LNCaP clone FGC (cell line): ENCODE results near the gene MYRFL.

Experiments
- DNase-seq: peaks from one replicate; pipeline ENCODE4 v3.0.0-alpha.2; 2011; ENCODE audit warnings: low read depth
- H3K4me3 ChIP-seq: 2 replicates; pipeline ENCODE4 v1.5.1; 2011; ENCODE audit warnings: mild to moderate bottlenecking, low read depth, low read length, control low read depth
- TF ChIP-seq, protein P1 (sequence below): IDR thresholded peaks from 2 replicates; pipeline ENCODE4 v1.5.1; 2012; ENCODE audit warnings: mild to moderate bottlenecking; ENCODE audit not compliant: control insufficient read depth, insufficient read depth; ENCODE audit errors: extremely low read depth

Gene MYRFL

DNA sequence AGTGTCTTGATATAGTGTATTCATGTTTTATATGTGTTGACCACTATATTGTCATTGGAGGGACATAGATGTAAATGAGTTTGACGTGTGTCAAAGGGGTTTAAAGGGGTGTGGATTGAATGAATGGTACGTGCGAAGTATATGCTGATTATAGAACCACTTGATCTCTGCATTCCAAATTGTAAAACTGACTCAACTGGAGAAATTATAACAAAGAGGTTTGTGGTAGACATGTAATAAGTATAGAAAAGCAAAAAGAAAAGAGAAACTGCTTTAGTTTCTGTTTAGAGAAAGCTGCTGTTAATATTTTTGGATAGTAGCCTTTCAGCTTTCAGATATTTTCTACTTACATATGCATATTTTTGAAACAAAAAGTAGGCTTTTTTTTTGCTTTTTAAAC lies 8.9 kb upstream of the MYRFL start:
- no peak for DNase-seq
- TF ChIP-seq, protein P1, sequence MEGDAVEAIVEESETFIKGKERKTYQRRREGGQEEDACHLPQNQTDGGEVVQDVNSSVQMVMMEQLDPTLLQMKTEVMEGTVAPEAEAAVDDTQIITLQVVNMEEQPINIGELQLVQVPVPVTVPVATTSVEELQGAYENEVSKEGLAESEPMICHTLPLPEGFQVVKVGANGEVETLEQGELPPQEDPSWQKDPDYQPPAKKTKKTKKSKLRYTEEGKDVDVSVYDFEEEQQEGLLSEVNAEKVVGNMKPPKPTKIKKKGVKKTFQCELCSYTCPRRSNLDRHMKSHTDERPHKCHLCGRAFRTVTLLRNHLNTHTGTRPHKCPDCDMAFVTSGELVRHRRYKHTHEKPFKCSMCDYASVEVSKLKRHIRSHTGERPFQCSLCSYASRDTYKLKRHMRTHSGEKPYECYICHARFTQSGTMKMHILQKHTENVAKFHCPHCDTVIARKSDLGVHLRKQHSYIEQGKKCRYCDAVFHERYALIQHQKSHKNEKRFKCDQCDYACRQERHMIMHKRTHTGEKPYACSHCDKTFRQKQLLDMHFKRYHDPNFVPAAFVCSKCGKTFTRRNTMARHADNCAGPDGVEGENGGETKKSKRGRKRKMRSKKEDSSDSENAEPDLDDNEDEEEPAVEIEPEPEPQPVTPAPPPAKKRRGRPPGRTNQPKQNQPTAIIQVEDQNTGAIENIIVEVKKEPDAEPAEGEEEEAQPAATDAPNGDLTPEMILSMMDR = no peak
- no peak overlapping the region for H3K4me3 ChIP-seq

DNA sequence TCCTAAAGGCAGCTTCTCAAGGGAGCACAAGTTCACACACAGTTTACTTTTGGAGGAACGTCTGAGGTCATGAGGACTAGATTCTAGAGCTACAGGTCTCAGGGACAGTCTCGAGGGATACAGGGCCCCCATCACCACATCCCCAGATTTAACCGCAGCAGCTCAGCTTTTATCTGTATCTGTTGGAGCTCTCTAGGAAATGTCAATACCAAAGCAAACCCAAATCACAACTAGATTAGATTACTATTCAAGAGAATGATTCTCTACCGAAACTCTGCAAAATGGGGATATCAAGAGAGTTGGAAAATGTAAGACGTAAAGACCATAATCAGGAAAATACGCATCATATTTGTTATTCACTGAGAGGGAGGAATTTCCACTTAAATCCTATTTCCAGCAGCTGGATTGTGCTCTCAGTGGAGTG lies 4.0 kb upstream of the MYRFL start:
- DNase-seq = no peak
- TF ChIP-seq, protein P1 = no peak
- no peak overlapping the region for H3K4me3 ChIP-seq

DNA sequence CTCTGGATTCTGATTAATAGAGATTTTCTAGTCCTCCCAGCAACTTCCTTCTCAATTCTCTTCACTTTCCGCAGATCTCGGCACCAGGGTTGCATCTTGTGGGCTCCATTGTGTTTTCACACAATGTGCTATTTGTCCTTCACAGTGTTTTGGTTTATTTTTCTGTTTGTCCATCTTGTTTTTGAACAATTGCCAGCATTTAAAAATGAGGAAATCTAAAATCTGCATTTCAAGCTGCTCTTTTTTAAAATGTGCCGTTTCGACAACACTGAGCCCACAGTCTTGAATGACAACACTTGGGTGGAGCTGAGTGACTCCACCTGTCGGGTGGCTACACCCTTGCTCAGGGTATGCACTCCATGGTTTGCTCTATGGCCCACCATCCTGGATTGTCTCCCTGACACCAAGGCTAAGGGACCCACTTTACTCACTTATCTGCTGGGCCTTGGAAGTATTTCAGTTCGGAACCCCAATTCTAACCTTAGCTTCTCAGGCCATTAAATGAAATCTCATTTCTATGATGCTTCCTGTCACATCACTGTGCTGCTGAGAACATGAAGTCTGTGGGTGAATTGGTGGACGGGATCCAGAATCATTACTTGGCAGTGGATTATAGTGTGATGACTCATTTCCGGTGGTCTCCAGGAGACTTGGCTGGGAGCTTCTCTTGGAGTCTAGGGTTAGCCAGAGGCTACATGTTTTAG lies 3.4 kb upstream of the MYRFL start:
- no peak for DNase-seq
- TF ChIP-seq, protein P1 = no peak
- H3K4me3 ChIP-seq = no peak overlapping the region

DNA sequence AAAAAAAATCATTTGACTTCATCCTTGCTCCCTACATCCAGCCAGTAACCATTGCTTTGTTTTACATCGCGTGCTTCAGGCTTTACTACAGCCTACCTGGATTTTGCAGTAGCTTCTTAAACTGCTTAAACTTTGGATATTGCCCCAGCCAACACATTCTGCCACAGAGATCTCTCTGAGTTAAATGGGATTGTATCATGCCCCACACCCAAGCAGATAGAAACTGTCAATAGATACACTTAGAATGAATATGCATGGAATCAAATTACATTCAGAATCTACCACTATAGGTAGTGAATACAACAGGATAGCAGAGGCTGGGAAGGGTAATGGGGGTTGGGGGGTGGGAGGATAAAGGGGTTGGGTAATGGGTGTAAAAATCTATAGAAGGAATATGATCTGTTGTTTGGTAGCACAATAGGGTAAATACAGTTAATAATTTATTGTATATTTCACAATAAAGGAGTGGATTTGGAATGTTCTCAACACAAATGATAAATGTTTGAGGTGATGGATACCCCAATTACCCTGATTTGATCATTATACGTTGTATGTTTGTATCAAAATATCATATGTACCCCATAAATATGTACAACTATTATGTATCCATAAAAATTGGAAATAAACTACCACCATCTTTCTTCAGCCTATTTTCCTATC lies 2.7 kb upstream of the MYRFL start:
- no peak overlapping the region for H3K4me3 ChIP-seq
- TF ChIP-seq, protein P1 = no peak
- no peak for DNase-seq

DNA sequence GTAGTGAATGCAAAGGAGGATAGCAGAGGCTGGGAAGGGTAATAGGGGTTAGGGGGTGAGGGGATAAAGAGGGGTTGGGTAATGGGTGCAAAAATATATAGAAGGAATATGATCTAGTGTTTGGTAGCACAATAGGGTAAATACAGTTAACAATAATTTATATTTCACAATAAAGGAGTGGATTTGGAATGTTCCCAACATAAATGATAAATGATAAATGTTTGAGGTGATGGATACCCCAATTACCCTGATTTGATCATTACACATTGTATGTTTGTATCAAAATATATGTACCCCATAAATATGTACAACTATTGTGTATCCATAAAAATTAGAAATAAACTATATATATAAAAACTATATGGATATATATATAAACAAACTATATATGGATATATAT lies 999 bp upstream of the MYRFL start:
- no peak for DNase-seq
- TF ChIP-seq, protein P1 = no peak
- H3K4me3 ChIP-seq = no peak overlapping the region

DNA sequence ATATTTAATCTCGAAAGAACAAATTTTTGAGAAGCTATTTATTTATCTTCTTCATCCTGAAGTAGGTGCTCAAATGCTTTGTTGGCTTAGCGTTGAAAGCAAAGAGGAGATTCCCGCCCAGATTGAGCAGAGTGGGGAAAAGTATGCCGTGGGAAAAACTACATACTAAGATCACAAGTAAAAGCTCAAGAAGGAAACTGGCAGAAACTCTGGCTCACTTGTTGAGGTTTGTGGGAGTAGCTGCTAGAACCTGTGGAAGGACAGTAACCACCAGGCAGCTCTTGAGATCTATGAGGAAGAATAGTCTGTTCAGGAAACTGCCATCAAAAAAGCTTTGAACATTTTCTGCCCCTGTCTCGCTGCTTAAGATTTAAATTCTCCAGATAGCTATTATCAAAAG lies 3.9 kb downstream of the MYRFL start:
- TF ChIP-seq, protein P1 = no peak
- DNase-seq = no peak
- H3K4me3 ChIP-seq = no peak overlapping the region
